DLD1 (cell line): ENCODE data around the gene GEN1.

Source experiments
- in situ Hi-C: cut with HindIII; loops from 2 replicates; pipeline ENCODE4 v1.10.0; 2017; ENCODE audit warnings: low sequenced_read_pairs

The GEN1 gene, protein sequence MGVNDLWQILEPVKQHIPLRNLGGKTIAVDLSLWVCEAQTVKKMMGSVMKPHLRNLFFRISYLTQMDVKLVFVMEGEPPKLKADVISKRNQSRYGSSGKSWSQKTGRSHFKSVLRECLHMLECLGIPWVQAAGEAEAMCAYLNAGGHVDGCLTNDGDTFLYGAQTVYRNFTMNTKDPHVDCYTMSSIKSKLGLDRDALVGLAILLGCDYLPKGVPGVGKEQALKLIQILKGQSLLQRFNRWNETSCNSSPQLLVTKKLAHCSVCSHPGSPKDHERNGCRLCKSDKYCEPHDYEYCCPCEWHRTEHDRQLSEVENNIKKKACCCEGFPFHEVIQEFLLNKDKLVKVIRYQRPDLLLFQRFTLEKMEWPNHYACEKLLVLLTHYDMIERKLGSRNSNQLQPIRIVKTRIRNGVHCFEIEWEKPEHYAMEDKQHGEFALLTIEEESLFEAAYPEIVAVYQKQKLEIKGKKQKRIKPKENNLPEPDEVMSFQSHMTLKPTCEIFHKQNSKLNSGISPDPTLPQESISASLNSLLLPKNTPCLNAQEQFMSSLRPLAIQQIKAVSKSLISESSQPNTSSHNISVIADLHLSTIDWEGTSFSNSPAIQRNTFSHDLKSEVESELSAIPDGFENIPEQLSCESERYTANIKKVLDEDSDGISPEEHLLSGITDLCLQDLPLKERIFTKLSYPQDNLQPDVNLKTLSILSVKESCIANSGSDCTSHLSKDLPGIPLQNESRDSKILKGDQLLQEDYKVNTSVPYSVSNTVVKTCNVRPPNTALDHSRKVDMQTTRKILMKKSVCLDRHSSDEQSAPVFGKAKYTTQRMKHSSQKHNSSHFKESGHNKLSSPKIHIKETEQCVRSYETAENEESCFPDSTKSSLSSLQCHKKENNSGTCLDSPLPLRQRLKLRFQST

DNA sequence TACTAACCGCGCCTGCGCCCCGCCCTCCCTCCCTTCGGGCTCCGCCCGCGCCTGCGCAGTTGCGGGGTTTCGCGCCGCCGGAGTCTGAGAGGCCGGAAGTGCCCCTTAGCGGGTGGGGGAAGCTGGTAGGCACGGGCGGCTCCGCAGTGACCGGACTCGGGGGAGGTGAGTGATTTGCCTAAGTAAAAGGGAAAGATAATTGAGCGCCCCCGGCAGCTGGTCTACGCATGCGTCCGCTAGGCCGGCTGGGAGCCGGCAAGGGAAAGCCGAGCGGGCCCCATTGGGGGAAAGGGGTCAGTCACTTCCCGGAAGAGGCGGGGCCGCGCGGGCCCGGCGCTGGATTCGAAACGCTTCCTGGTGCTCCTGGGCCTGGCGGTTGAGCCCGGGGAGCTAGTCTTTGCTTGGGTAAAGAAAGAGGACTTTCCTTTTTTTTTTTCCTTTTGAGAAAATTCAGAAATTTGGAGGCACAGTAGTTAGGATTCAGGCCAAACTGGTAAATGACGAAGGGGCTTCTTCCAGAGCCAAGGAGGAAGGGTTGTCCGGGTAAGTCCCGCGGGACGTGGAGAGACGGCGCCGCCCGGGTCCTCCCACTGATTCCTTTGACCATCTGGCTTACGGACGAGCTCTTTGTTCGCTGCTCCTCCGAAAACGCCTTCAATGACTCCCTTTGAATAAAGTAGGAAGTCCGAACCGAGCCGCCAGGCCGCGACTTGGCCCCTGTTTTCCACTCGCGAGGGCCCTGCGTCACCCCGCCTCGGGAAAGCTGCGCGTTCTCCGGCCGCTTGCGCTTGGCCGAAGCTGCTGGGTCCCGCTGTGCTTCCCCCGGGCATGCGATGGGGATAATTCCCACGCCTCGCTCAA lies at the start of gene GEN1, which contains the start of gene SMC6:
Gene GEN1 (plus strand): TSS at position 336 of the 861 bp plus-strand sequence. CDS start 5,806 bp downstream, outside the sequence.
Gene SMC6 (minus strand): TSS at position 8 of the 861 bp plus-strand sequence. CDS start 7,864 bp downstream, outside the sequence.
- in situ Hi-C loops, result no loop called here

DNA sequence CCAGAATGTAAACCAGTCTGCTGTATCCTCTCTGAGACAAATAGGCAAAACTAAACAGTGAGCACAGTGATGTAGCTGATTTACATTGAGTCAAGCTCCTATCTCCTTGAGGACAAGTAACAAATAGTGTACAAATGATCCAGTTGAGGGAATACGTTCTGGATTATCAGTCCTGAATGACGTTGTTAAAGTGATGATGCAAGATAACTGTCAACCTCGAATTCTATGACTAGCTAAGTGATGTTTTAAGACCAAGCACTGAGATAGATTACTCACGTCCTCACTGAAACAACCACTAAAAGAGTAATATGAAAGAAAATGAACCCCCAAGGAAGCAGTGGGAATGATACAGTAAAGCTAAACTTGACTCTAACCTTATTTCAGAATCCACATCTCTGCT lies 47.1 kb upstream of the GEN1 start:
- in situ Hi-C loops, result no loop called here

- in situ Hi-C loops, result no loop called here
These were observed 45.4 kb upstream of the GEN1 start for GRCh38 chr2:17708501-17708900.

DNA sequence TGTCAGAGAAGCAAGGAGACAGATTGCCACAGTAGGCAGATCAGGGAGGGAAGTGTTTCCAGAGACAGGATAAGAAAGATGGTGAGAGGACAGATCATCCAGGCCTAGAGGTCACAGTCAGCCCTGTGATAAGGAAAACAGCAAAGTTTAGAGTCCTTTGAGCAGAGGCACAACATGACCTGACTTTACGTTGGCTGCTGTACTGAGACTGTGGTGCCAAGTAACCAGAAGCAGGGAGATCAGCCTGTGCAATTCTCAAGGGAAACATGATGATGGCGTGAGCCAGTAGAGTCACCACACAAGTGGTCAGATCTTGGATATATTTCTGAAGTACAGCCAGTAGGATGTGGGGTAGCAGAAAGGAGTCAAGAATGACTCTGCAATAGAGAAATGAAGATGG lies 44.0 kb upstream of the GEN1 start:
- in situ Hi-C loops, result no loop called here

DNA sequence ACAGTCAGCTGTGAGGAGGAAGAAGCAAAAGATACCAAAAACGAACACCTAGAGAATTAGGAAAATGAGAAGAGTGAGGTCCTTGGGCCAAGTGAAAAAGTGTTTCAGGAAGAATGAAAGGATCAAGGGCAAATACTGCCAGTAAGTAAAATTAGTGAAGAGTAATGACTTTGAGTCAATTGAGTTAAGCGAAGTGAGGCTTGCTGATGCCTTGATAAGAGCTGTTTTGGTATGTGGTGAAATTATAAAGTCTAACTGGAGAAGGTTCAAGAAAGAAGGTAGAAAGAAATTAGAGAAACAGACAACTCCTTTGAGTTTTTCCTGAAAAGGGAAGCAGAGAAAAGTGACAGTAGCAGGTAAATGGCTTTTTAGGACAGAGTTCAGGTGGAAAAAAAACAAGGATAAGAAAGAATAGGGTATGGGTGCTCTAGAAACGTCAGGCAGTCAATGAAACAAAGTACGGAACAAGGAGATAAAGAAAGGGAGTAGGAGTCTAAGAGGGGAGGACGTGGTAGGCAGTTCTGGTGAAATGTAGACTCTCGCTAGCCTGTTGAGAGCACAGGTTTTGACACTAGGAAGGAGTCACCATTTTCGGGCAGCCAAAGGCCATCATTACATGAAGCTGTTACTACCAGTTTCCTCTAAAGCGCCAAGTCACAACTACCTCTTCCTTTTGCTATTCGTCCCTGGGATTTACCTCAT lies 43.2 kb upstream of the GEN1 start:
- in situ Hi-C loops, result no loop called here

- in situ Hi-C loops, result no loop called here
These were observed 40.6 kb upstream of the GEN1 start for GRCh38 chr2:17713291-17713690.

- in situ Hi-C loops, result no loop called here
These were observed 36.3 kb upstream of the GEN1 start for GRCh38 chr2:17717666-17718065.

DNA sequence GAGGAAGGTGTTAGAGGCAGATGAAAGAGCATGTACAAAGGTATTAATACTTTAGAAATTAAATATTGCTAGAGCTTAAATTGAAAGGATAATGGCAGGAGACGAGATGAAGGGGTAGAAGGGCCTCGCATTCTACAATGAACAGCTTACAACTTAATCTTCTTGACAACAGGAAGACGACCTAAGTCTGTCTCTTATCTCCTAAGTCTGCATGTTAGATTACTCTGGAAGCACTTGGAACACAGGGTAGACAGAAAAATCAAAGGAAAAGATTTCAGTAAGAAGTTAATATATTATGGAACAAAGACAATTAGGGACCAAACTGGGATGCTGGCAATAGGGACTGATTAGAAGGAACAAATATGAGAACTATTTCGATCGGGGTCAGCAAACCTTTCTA lies 35.2 kb upstream of the GEN1 start:
- in situ Hi-C loops, result no loop called here

DNA sequence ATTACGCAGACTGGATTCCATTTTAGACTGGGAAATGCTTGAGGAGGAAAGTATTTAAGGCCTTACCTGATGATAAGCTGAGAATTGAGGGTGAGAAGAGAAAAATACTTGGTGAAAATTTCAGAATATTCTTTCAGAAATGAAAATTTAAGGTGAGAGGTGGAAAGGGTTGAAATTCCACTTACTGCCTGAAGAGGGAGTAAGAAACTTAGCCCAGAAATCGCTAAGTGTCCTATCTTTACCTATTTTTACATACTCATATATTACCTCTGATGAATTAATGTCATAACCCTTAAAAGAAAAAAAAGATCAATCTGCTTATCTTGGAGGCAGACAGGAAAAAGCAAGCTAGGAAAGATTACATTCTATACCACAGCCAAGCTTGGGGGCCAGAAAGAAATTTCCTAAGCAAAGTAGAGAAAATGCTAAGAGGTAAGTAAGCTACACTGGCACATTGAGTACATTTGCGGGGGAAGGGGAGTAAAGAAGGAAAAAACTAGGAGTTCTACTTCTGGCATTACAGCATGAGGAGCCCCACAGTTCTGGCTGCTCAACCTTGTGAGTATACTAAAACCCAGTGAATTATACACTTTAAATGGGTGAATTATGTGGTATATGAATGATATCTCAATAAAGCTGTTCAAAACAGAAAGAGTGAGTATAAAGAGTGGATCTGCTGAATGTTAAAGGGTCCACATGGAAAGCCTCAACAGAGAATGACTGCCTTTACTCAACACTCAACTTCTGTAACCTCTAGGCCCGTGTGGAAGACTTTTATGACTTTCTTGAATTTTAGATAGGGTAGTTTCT lies 34.2 kb upstream of the GEN1 start:
- in situ Hi-C loops, result no loop called here

DNA sequence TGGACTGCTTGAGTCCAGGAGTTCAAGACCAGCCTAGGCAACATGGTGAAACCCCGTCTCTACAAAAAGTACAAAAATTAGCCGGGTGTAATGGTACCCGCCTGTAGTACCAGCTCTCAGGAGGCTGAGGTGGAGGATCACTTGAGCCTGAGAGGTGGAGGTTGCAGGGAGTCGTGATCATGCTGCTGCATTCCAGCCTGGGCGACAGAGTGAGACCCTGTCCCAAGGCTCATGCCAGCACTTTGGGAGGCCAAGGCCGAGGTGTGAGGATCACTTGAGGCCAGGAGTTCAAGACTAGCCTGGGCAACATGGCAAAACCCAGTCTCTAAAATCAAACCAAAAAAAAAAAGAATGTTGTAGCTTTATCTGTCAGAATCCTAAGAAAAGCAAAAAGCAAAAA lies 25.7 kb upstream of the GEN1 start:
- in situ Hi-C loops, result no loop called here

- in situ Hi-C loops, result no loop called here
These were observed 24.1 kb upstream of the GEN1 start for GRCh38 chr2:17729880-17730279.

DNA sequence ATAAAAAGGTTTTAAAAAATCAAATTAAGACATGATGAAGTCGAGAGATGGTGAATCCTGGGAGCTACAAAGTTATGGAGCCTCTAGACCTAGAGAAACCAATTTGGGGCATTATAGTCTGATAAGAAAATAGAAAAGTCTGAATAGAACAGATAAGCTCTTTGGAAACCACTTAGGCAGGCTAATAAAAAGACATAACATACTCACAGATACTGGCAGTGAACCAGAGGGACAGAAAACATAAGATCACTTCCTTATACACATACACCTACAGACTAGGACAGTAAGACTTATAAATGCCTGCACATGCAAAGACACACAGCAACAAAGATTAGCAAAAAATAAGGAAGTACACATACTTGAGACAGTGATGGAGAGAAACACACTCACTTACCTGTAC lies 20.3 kb upstream of the GEN1 start:
- in situ Hi-C loops, result no loop called here

GRCh38 chr2:17735864-17736263 lies 18.1 kb upstream of the GEN1 start:
- in situ Hi-C loops, result no loop called here

DNA sequence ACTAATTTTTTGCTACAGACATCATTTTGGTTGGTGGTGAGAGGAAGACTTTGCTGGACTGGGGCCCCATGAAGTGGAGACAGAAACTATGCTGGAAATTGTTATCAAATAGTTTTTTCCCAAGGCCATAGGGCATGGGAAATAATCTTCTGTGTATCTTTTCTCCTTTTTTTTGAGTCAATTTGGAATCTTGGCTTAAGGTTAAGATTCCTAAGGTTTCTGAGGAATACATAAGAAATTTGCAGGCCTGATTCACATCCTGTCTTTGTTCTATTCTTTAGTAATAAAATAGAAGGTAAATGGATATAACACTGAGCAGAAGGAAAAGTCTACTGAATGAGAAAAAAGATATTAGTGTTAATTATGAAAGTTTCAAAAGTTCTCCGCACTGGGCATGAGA lies 16.9 kb upstream of the GEN1 start:
- in situ Hi-C loops, result no loop called here

GRCh38 chr2:17740203-17740602 lies 13.7 kb upstream of the GEN1 start:
- in situ Hi-C loops, result no loop called here

- in situ Hi-C loops, result no loop called here
These were observed 6.1 kb upstream of the GEN1 start for GRCh38 chr2:17747684-17748452.

DNA sequence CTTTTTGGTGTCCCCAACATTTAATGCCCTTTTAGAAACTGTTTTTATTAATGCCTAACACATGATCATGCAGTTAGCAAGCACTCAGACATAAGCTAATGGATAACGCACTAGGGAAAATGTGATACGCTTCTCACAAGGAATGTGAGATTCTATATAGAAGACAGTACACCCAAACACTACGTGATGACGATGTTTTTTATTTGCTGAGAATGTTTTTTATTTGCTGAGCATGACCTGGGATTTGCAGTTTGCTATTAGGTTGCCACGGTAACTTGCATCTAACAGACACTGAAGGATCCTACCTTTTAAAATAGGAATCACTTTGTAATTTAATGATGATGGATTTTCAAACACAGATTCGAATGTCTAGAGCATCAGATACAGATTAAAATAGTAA lies 5.2 kb upstream of the GEN1 start:
- in situ Hi-C loops, result no loop called here

DNA sequence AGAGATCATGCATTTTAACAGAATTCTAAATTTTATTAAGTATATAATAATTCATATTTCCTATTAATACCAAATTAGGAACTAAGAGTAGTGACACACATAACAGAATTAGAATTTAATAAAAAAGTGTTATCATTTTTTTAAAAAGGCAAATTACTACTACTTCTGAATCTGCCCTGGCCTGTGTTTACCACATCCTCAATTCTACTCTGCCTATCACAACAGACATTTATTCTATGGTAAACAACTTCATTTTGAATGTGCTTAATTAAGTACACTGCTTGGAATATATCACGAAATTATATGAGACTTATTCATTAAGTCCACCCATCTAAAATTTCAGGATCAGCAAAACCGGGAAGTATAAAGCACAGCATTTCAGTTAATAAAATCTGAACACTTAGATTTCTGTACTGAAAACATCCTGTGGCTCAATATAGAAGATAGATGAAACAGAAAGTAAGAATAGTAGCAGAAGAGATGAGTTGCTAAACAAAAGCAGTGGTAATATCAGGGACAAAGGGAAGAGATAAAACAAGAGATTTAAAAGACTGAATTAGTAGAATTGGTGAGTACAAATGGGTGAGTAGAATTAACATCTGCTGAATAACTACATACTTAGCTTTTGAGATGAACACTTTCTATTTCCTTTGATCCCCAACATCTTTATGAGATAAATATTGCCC lies 4.0 kb upstream of the GEN1 start:
- in situ Hi-C loops, result no loop called here
